PFSK-1 (cell line): ENCODE data around the gene EXD3.

Experiments
- POLR2AphosphoS5 ChIP-seq: IDR thresholded peaks from 2 replicates; pipeline ENCODE4 v1.6.1; 2012; ENCODE audit warnings: low read depth, mild to moderate bottlenecking, control low read depth, low read length, moderate library complexity
- SIN3A ChIP-seq: IDR thresholded peaks from 2 replicates; pipeline ENCODE4 v1.6.1; 2012; ENCODE audit warnings: mild to moderate bottlenecking, low read length, moderate library complexity, borderline replicate concordance; ENCODE audit not compliant: insufficient read depth
- TAF1 ChIP-seq: IDR thresholded peaks from 2 replicates; pipeline ENCODE4 v1.6.1; 2012; ENCODE audit warnings: low read length, control low read depth, borderline replicate concordance; ENCODE audit not compliant: insufficient read depth

DNA sequence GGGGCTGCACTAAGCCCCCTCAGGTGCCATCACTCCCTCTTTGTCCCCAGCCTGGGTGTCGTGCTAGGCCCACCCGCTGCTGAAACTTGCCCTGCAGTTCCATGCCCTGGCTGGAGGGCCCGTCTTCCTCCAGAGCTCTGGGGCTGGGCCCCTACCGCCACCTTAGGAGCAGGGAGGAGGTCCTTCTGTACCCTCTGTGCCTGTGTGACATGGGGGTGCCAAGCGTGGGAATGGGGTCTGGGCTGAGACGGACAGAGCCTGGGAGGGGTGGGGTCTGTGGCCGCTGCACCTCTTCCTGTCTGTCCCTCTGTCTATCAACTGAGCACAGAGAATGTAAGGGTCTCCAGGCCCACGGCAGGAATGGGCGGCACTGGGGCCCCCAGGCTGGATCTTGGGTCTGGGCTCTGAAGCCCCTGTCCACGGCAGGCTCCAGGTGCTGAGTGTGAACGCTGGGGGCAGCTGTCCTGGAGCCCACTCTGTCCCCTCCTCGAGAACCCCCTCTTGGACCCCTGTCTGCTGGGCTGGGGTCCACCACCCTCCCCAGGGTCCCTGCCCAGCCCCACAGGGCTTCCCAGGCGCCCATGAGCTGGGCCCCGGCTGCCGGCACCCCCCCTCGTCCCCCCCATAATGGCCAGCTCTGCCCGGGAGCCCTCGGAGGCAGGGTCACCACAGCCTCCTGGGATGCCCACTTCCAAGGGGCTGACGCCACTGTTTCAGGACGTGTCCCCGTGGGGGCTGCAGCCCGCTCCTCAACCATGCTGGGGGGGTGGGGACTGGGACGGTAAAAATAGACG is 105.0 kb downstream of the EXD3 start:
- TF ChIP-seq SIN3A (no peak), POLR2AphosphoS5 (no peak), TAF1 (no peak)
